ENCODE measurements around the gene BCL2L12.

BCL2L12 gene

DNA sequence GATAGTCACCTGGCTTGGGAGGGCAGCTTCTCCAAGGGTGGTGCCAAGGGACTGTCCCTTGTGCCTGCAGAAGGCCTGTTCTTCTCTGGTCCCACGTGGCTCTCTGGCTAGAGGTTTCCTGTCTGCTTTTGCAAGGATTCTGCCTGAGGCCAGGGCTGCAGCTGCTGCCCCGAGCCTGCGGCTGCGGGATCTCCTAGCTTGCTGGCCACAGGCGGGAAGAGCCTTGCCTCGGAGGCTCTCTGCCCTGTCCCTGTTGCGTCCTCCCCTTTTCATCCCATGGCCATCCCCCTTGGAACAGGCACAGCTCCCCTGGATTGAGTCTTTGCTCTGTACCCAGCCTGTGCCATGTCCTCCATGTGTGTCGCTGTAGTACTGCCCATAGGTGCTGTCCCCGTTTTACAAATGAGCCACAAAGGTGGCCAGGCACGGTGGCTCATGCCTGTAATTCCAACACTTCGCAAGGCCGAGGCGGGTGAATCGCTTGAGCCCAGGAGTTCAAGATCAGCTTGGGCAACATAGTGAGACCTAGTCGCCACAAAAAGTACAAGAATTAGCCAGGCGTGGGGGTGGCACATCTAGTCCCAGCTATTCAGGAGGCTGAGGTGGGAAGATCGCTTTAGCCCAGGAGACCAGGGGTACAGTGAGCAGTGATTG lies 9.2 kb upstream of the BCL2L12 start:
- peaks cover 7% of the 10 kb centered on the region; the same call in 1 of the 2 replicates for H3K9me3 ChIP-seq (ENCODE audit: control insufficient read depth, insufficient read depth, low read length)
- H3K36me3 ChIP-seq (ENCODE audit: control insufficient read depth, insufficient read depth, low read length): peaks cover 86% of the 10 kb centered on the region
- no peaks in the 10 kb centered on the region for H3K27me3 ChIP-seq (ENCODE audit: control insufficient read depth, insufficient read depth, low read length)
- H3K4me3 ChIP-seq (ENCODE audit: low read depth, low read length): no peak overlapping the region
- H3K27ac ChIP-seq (ENCODE audit: low read depth, low read length): peak overlapping the region; percentile 70
- H3K4me1 ChIP-seq (ENCODE audit: control insufficient read depth, insufficient read depth, low read length): peaks cover 5% of the 10 kb centered on the region; the same call in 1 of the 2 replicates
- H3K9ac ChIP-seq (ENCODE audit: low read depth, low read length): no peak overlapping the region

DNA sequence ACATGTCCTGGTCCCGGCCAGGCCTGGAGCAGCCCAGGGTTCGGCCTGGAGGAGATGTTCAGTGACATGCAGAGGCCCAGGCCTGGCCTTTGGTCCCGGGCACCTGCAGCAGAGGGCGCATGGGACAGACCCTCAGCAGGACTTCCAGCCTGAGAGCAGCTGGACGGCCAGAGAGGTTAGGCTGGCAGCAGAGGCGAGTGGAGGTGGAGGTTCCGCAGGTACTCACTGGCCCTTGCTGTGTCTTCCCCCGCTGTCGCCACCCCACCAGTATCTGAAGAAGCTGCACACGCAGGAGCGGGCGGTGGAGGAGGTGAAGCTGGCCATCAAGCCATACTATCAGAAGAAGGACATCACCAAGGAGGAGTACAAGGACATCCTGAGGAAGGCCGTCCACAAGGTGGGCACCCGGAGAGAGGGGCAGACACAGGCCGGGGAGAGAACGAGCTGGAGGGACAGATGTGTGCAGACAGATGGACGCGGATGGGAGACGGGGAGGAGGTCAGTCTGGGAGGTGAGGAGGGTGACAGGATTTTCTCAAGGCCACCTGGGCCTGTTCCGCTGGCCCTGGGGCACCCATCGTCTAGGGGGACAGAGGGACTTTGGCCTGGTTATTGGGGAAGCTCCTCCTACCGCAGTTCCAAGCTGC lies 8.1 kb upstream of the BCL2L12 start:
- peaks cover 92% of the 10 kb centered on the region for H3K36me3 ChIP-seq (ENCODE audit: control insufficient read depth, insufficient read depth, low read length)
- H3K27ac ChIP-seq (ENCODE audit: low read depth, low read length): peak overlapping the region; percentile 70
- no peak overlapping the region for H3K9ac ChIP-seq (ENCODE audit: low read depth, low read length)

DNA sequence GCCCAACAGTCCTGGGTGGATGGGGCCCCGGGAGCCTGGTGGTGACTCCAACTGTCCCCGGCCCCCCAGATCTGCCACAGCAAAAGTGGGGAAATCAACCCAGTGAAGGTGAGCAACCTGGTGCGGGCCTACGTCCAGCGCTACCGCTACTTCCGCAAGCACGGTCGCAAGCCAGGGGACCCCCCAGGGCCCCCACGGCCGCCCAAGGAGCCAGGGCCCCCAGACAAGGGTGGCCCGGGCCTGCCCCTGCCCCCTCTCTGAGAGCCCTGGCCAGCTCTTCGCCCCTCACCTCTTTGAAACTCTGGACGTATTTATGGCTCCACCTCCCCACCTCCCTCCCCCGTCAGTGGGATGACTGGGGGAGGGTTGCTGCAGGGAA lies 7.6 kb upstream of the BCL2L12 start:
- Histone ChIP-seq H3K27ac (ENCODE audit: low read depth, low read length) (no peak overlapping the region), H3K9ac (ENCODE audit: low read depth, low read length) (no peak overlapping the region), H3K4me3 (ENCODE audit: low read depth, low read length) (no peak overlapping the region), H3K9me3 (ENCODE audit: control insufficient read depth, insufficient read depth, low read length) (peaks cover 7% of the 10 kb centered on the region; the same call in 1 of the 2 replicates), H3K4me1 (ENCODE audit: control insufficient read depth, insufficient read depth, low read length) (peaks cover 5% of the 10 kb centered on the region; the same call in 1 of the 2 replicates), H3K27me3 (ENCODE audit: control insufficient read depth, insufficient read depth, low read length) (no peaks in the 10 kb centered on the region), H3K36me3 (ENCODE audit: control insufficient read depth, insufficient read depth, low read length) (peaks cover 92% of the 10 kb centered on the region)

More for the DNA sequence above, 8.1 kb upstream of the BCL2L12 start:
- Histone ChIP-seq H3K27me3 (ENCODE audit: control insufficient read depth, insufficient read depth, low read length) (no peaks in the 10 kb centered on the region), H3K4me3 (ENCODE audit: low read depth, low read length) (no peak overlapping the region), H3K9me3 (ENCODE audit: control insufficient read depth, insufficient read depth, low read length) (peaks cover 7% of the 10 kb centered on the region; the same call in 1 of the 2 replicates), H3K4me1 (ENCODE audit: control insufficient read depth, insufficient read depth, low read length) (peaks cover 5% of the 10 kb centered on the region; the same call in 1 of the 2 replicates)

DNA sequence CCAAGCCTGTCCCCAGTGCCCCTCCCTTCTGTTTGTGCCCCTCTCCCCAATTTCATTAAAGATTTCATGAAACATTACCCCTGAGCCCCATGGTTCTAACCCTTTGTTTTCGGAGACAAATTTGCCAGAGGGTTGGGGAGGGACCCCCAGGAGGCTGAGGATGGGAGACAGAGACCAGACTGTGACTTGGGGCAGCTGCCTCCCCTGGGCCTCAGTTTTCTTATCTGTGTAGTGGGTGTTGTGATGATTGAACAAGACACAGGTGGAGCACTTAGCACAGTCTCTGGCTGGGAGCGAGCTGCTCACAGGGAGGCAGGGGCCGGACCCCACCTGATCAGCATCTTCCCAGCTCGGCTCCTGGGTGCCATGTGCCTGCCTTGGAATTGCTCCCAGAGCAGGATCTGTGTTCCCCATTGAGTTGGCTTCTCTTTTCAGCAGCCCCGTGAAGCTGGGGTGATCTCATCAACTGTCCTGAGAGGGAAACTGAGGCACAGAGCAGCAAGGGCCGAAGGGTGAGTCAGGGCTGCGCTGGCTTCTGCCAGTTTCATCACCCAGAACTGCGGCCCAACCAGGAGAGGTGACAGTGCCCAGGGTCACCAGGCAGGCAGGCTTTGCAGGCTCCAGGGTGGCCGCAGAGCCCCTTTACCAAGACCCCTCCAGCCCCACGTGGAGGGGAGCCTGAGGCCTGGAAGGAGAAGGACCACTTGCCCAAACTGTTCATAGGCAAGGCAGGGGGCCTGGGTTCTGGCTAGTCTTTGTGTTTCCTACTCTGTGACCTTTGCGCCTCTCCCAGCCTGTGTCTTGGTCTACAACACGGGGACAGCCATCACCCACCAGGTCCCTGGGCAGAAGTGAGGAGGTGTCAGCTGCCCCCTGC lies 6.9 kb upstream of the BCL2L12 start:
- Histone ChIP-seq H3K9me3 (ENCODE audit: control insufficient read depth, insufficient read depth, low read length) (peaks cover 7% of the 10 kb centered on the region; the same call in 1 of the 2 replicates), H3K9ac (ENCODE audit: low read depth, low read length) (no peak overlapping the region), H3K27ac (ENCODE audit: low read depth, low read length) (no peak overlapping the region), H3K36me3 (ENCODE audit: control insufficient read depth, insufficient read depth, low read length) (peaks cover 88% of the 10 kb centered on the region), H3K4me1 (ENCODE audit: control insufficient read depth, insufficient read depth, low read length) (peaks cover 5% of the 10 kb centered on the region; the same call in 1 of the 2 replicates), H3K4me3 (ENCODE audit: low read depth, low read length) (no peak overlapping the region), H3K27me3 (ENCODE audit: control insufficient read depth, insufficient read depth, low read length) (no peaks in the 10 kb centered on the region)

DNA sequence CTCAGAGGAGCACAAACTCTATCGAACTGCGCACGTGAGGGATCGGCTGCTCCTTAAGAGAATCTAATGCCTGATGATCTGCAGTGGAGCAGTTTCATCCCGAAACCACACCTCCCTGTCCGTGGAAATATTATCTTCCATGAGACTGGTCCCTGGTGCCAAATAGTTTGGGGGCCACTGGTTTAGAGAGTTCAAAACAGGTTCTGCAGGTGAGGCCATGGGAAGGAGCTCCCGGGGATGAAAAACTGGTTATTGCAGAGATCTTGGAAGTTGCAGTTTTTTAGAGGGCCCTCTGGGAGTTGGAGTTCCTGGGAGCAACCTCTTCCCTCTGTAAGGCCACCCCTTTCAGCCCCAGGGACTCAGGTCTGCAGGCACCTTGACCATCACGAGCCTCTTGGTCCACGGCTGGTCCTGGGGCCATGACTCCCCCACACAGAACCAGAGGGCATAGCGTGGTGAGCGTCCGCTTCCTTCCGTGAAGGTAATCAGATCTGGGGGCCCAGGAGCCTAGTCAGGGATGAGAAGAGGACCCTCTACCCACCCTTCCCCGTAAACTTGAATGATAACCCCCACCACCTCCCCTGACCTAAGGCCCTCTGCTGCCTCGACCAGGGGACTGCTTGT lies 5.3 kb upstream of the BCL2L12 start:
- no peak overlapping the region for H3K4me3 ChIP-seq (ENCODE audit: low read depth, low read length)
- H3K9me3 ChIP-seq (ENCODE audit: control insufficient read depth, insufficient read depth, low read length): peaks cover 7% of the 10 kb centered on the region; the same call in 1 of the 2 replicates
- peaks cover 5% of the 10 kb centered on the region; the same call in 1 of the 2 replicates for H3K4me1 ChIP-seq (ENCODE audit: control insufficient read depth, insufficient read depth, low read length)
- H3K27me3 ChIP-seq (ENCODE audit: control insufficient read depth, insufficient read depth, low read length): no peaks in the 10 kb centered on the region
- peaks cover 72% of the 10 kb centered on the region for H3K36me3 ChIP-seq (ENCODE audit: control insufficient read depth, insufficient read depth, low read length)
- no peak overlapping the region for H3K27ac ChIP-seq (ENCODE audit: low read depth, low read length)
- H3K9ac ChIP-seq (ENCODE audit: low read depth, low read length): no peak overlapping the region

DNA sequence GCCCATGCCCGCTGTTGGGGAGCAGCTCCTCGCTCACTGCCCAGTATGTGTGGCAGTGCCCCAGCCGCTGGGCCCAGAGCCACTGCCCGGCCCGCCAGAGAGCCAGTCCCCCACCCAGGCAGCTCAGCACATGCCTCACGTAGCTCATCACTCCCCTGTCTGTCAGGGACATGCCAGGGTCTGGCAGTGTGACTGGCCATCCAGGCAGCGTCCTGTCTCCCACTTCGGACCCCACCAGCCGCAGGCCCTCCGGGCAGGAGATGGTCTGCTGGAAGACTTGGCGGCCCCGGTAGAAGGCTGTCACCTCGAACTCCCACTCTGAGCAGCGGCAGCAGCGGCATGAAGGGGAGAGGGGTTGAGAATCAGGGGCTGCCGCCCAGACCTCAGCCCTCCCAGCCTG lies 3.7 kb upstream of the BCL2L12 start:
- H3K27ac ChIP-seq (ENCODE audit: low read depth, low read length): no peak overlapping the region
- H3K9ac ChIP-seq (ENCODE audit: low read depth, low read length): no peak overlapping the region

DNA sequence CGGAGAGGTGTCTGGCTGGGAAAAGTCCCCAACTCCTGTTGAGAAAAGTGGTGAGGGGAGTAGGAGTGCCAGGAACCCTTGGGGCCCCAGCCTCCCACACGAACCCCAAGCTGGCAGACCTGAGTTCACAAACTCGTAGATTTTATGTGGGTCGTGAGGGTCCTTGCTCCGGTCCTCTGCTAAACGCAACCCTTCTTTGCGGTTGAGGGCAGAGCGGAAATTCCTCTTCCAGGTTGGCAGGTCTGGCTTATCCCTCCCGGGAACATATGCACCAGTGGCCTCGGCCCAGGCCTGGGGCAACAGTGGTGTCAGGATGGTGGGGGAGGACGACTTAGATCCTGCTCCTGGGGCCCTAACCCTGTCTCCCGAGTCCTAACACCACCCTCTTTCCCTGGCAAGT lies 2.5 kb upstream of the BCL2L12 start:
- Histone ChIP-seq H3K4me1 (ENCODE audit: control insufficient read depth, insufficient read depth, low read length) (no peaks in the 10 kb centered on the region), H3K36me3 (ENCODE audit: control insufficient read depth, insufficient read depth, low read length) (peaks cover 57% of the 10 kb centered on the region), H3K9me3 (ENCODE audit: control insufficient read depth, insufficient read depth, low read length) (peaks cover 7% of the 10 kb centered on the region; the same call in 1 of the 2 replicates), H3K27ac (ENCODE audit: low read depth, low read length) (no peak overlapping the region), H3K27me3 (ENCODE audit: control insufficient read depth, insufficient read depth, low read length) (no peaks in the 10 kb centered on the region), H3K9ac (ENCODE audit: low read depth, low read length) (no peak overlapping the region), H3K4me3 (ENCODE audit: low read depth, low read length) (no peak overlapping the region)

More for the DNA sequence above, 3.7 kb upstream of the BCL2L12 start:
- H3K4me1 ChIP-seq (ENCODE audit: control insufficient read depth, insufficient read depth, low read length): no peaks in the 10 kb centered on the region
- no peaks in the 10 kb centered on the region for H3K27me3 ChIP-seq (ENCODE audit: control insufficient read depth, insufficient read depth, low read length)
- H3K9me3 ChIP-seq (ENCODE audit: control insufficient read depth, insufficient read depth, low read length): peaks cover 7% of the 10 kb centered on the region; the same call in 1 of the 2 replicates
- no peak overlapping the region for H3K4me3 ChIP-seq (ENCODE audit: low read depth, low read length)
- H3K36me3 ChIP-seq (ENCODE audit: control insufficient read depth, insufficient read depth, low read length): peaks cover 57% of the 10 kb centered on the region

DNA sequence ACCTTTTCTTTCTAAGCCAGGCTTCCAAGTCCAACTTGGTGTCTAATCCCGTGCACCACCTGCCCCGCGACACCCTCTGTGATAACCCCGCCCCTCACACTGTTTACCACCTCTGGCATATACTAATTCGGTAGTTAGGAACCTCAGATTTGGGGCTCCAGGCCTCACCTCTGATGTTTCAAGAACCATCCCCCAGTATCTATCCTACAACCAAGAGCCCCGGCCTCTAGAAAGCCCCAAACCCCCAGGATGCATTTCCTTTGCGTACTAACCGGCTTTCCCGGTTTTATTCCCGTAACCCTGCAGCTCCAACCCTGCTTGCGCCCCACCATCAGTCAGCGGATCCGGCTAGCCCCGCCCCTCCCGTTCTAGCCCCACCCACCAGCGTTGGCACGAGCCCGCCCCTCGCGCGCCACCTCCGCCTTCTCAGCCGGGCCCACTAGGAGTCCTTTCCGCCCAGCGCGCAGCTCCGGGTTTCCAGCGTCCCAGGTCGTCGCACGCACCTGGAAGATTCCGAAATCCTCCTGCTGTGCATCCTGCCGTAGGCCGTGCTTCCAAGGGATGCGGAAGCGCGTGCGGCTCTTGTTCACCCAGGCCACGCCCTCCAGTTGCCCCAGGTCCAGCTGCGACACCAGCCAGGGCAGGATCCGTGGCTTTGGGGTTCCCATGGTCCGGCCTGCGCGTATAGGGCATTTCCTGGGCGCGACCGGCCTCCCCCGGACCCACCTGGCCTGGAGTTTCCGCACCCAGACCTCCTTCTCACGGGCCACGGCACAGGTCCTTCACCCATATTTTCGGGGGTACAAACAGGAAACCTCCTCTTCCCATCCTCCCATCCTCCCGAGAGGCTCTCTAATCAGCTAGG lies 1.3 kb upstream of the BCL2L12 start:
- Histone ChIP-seq H3K27me3 (ENCODE audit: control insufficient read depth, insufficient read depth, low read length) (no peaks in the 10 kb centered on the region), H3K9ac (ENCODE audit: low read depth, low read length) (peak overlapping the region; percentile 81), H3K36me3 (ENCODE audit: control insufficient read depth, insufficient read depth, low read length) (peaks cover 56% of the 10 kb centered on the region), H3K27ac (ENCODE audit: low read depth, low read length) (peak overlapping the region; percentile 88), H3K4me1 (ENCODE audit: control insufficient read depth, insufficient read depth, low read length) (no peaks in the 10 kb centered on the region), H3K9me3 (ENCODE audit: control insufficient read depth, insufficient read depth, low read length) (peaks cover 7% of the 10 kb centered on the region; the same call in 1 of the 2 replicates), H3K4me3 (ENCODE audit: low read depth, low read length) (peak overlapping the region; percentile 86)

DNA sequence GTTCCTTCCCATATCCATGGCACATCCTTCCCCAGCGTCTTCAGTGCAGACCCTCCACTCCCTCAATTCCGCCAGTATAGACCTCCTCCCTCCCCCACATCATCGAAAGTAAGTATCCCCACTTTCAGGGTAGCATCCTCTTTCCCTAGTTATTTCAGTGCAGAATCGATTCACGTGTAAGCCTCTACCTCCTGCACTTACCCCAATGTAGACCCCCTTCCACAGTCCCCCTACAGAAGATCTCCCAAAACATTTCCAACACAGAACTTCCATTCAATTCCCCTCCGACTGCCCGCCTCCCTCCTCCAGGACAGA lies 740 bp upstream of the BCL2L12 start:
- peak overlapping the region; percentile 86 for H3K4me3 ChIP-seq (ENCODE audit: low read depth, low read length)
- no peaks in the 10 kb centered on the region for H3K27me3 ChIP-seq (ENCODE audit: control insufficient read depth, insufficient read depth, low read length)
- H3K27ac ChIP-seq (ENCODE audit: low read depth, low read length): peak overlapping the region; percentile 88
- H3K36me3 ChIP-seq (ENCODE audit: control insufficient read depth, insufficient read depth, low read length): peaks cover 57% of the 10 kb centered on the region
- peaks cover 5% of the 10 kb centered on the region; the same call in 1 of the 2 replicates for H3K9me3 ChIP-seq (ENCODE audit: control insufficient read depth, insufficient read depth, low read length)
- H3K4me1 ChIP-seq (ENCODE audit: control insufficient read depth, insufficient read depth, low read length): no peaks in the 10 kb centered on the region
- peak overlapping the region; percentile 81 for H3K9ac ChIP-seq (ENCODE audit: low read depth, low read length)

DNA sequence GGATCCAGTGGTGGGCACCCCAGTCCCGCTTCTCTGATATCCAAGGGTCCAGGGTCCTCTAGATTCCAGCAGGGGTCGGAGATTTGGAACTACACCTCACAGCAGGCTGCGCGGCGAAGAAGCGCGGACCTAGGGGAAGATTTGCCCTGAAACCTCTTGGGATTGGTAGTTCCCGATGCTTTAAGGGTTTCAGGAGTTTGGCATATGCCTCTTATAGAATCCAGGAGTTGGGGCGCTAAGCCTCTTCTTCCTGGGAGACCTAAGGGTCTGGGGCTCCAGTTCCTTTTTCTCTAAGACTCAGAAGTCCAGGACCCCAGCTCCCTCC lies 349 bp downstream of the BCL2L12 start:
- H3K4me3 ChIP-seq (ENCODE audit: low read depth, low read length): peak overlapping the region; percentile 86
- peak overlapping the region; percentile 34 for H3K9ac ChIP-seq (ENCODE audit: low read depth, low read length)
- peak overlapping the region; percentile 88 for H3K27ac ChIP-seq (ENCODE audit: low read depth, low read length)
- H3K27me3 ChIP-seq (ENCODE audit: control insufficient read depth, insufficient read depth, low read length): no peaks in the 10 kb centered on the region
- H3K4me1 ChIP-seq (ENCODE audit: control insufficient read depth, insufficient read depth, low read length): no peaks in the 10 kb centered on the region
- H3K9me3 ChIP-seq (ENCODE audit: control insufficient read depth, insufficient read depth, low read length): no peaks in the 10 kb centered on the region
- H3K36me3 ChIP-seq (ENCODE audit: control insufficient read depth, insufficient read depth, low read length): peaks cover 55% of the 10 kb centered on the region

Data from HUES48 (cell line).